HG03095 (cell line): ENCODE measurements around the gene A4GNT.
"Not testable (repeated sequence)": the region's sequence is repeated elsewhere in the genome, so short reads cannot be mapped to it uniquely, and the experiment has no call there.

ENCODE experiments used
- ATAC-seq: cut with Tn5 transposase; IDR thresholded peaks from one replicate; pipeline ENCODE4 v1.9.1; 2021; ENCODE audit warnings: moderate library complexity; ENCODE audit not compliant: unreplicated experiment

The A4GNT gene

DNA sequence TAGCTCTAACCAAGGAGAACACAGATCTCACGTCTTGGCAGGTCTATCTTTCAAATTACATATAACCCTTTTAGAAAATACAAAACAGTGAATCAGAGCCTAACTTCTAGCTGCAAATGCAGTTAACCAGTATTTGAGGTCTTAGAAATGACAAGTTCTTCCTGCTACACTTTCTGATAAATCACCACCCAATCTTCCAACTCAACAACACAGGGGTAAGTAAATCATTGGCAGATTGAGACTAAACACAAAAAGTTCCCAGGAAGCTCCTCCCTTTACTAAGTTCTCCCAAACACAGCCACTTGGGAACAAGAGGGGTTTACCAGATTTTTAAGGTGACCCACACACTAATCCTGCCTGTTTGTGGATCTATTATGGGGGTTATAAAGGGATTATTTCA is at the start of gene A4GNT:
TSS of gene A4GNT (minus strand) at position 152 of the 400 bp plus-strand sequence. CDS start 1,134 bp downstream, outside the sequence.
- ATAC-seq = no peak

DNA sequence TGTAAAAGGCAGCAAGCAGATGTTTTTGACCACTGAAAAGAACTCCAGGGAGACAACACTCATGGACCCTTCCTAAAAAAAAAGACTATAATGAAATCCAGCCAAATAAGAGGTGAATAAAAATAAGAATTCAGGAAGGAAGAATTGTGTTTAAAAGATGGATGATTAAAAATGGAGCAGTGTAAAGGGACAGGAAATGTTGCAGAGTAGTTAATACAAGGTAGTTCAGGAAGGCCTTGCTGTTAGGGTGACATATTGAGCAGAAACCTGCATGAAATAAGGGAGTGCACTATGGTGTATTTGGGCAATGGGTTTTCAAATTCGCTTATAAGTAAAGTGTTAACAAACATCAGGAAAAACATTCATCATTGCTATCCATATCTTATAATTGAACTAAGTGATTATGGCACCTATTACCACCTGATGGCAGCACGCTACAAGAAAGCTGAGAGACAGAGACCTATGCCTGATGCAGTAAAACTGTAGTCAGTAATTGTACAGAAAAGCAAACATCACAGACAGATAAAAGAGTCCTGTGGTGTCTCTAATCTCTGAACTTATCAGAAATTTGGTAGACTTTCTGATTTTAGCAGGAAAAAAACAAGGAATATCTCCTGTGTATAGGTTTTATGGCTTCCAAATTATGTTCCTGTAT is 48.3 kb upstream of the A4GNT start:
- ATAC-seq = peak; percentile 70

GRCh38 chr3:138174421-138175131 is 42.4 kb upstream of the A4GNT start, which contains the start of gene DBR1:
DBR1 (minus strand) TSS chr3:138174921; CDS start chr3:138174795, 126 bp downstream.
- ATAC-seq = peak; percentile 89

DNA sequence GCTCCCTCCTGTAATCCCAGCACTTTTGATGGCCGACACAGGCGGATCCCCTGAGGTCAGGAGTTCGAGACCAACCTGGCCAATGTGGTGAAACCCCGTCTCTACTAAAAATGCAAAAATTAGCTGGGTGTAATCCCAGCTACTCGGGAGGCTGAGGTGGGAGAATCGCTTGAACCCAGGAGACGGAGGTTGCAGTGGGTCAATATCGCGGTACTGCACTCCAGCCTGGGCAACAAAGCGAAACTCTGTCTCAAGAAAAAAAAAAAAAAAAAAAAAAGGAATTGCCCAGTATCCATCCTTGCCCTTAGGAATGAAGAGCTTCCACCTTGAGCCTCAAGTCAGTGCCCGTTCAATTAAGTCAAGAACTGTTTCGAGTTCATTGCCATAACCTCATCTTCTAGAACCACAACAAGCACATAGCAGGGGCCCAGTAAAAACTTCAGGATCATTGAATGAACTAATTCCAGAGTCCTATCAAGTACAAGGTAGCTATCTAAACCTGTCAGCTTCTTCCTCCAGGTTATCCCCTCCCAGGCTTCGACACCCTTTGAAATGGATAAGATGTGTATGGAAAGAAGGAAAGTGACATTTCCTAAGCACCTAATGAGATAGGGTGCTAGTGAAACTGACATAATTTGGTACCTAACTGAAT is 41.7 kb upstream of the A4GNT start:
- no peak for ATAC-seq

GRCh38 chr3:138172625-138173024 is 40.4 kb upstream of the A4GNT start:
- no peak for ATAC-seq

DNA sequence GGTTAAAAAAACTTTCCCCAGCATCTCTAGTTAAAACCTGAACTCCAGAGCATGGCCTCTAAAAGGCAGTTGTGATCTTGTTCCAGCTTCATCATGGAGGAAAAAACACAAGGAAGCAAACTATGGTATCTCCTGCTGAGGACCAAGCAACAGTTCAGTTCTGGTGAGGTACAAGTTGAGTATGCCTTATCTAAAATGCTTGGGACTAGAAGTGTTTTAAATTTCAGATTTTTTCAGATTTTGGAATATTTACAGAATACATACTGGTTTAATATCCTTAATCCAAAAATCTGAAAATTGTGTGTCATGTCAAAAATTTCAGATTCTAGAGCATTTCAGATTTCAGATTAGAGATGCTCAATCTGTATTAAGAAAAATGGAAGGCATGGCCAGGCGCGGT is 32.9 kb upstream of the A4GNT start:
- no peak for ATAC-seq

GRCh38 chr3:138157743-138158142 is 25.6 kb upstream of the A4GNT start:
- ATAC-seq = no peak

DNA sequence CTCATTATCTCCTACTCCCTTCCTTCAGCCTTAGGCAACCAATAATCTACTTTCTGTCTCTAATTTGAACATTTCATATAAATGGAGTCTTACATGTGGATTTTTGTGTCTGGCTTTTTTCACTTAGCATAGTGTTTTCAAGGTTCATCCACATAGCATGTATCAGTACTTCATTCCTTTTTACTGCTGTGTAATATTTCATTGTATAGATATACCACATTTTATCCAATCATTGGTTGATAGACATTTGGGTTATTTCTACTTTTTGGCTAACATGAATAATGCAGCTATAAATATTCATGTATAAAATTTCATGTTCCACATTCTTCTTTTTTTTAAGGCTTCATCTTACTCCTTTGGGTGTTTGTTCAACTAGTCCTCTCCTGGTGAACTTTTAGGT is 22.3 kb upstream of the A4GNT start:
- no peak for ATAC-seq

- ATAC-seq = no peak
Observed at GRCh38 chr3:138148503-138148902, 16.3 kb upstream of the A4GNT start.

GRCh38 chr3:138142181-138142580 is 10.0 kb upstream of the A4GNT start:
- not testable (repeated sequence) for ATAC-seq

- no peak for ATAC-seq
Observed at GRCh38 chr3:138140940-138141339, 8.8 kb upstream of the A4GNT start.

- ATAC-seq = no peak
Observed at GRCh38 chr3:138139691-138140090, 7.5 kb upstream of the A4GNT start.

GRCh38 chr3:138137861-138138260 is 5.7 kb upstream of the A4GNT start:
- no peak for ATAC-seq

- no peak for ATAC-seq
Observed at GRCh38 chr3:138136201-138136600, 4.0 kb upstream of the A4GNT start.

- ATAC-seq = no peak
Observed at GRCh38 chr3:138135833-138136194, 3.6 kb upstream of the A4GNT start.

GRCh38 chr3:138135146-138135832 is 3.1 kb upstream of the A4GNT start:
- no peak for ATAC-seq

GRCh38 chr3:138127636-138128365 is 4.4 kb downstream of the A4GNT start:
- no peak for ATAC-seq

DNA sequence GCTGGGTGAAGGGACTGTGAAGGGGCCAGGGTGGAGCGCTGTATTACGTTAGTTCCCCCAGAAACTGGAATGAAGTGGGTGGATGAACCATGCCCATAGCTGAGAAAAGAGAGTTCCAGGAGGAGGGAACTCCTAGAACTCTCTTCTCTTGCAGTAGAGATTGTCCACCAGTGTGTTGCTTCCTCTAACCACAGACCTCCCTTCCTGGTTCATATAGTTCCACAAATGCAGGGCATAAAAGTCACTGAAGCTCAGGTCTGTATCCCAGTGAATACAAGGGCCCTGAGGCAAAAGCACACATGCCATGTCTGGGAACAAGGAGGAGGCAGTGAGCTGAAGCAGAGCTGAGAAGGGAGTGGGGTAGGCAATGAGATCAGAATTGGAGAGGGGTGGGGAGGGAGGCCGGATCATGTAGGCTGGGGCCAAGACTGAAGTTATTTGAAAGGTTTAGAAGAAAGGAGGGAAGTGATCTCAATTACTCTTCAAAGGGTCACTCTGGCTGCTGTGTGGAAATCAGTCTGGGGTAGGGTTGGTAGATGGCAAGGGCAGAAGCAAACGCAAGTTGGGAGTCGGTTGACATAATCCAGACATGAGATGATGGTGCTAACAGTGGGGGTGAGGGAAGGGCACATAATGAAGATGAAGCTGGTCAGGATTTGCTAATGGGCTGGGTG is 6.5 kb downstream of the A4GNT start:
- ATAC-seq = no peak

DNA sequence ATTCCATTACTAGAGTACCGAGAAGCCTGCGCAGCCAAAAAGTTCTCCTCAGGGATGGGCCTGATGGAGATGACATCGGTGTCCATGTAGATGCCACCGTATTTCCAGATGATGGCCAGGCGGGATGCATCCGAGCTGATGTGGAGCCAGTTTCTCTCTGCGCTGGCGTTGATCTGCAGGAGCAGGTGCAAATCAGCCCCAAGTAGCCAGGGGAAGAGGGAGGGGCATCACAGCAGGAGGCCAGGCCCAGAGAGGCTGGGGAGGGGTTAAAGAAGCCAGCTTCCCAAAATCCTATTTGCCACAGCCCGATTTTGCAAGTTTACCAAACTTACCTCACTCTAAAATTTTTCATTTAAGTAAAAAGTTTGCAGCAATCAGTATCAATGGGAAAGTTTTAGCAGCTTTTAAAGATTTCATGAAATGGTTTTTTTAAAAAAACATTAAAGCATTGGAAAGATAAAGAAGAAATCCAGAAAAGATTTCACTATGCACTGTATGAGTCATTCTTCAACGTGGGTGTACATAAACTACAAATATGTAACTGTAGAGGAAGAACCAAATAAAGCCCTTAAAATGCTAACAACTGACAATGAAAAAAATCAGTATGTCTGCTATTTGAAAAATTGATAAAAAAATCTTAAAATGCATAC is 7.4 kb downstream of the A4GNT start:
- no peak for ATAC-seq

- ATAC-seq = no peak
Observed at GRCh38 chr3:138124188-138124587, 8.0 kb downstream of the A4GNT start.
